NCI-H2081 treated with DMSO at 0.1 percent for 48 hours (cell line): ENCODE data around the gene MALT1.
"Not testable (repeated sequence)": the region's sequence is repeated elsewhere in the genome, so short reads cannot be mapped to it uniquely, and the experiment has no call there.

Experiments used
- DNase-seq: peaks from one replicate; lab custom pipeline; 2025; lab: John Stamatoyannopoulos, UW

Gene MALT1

DNA sequence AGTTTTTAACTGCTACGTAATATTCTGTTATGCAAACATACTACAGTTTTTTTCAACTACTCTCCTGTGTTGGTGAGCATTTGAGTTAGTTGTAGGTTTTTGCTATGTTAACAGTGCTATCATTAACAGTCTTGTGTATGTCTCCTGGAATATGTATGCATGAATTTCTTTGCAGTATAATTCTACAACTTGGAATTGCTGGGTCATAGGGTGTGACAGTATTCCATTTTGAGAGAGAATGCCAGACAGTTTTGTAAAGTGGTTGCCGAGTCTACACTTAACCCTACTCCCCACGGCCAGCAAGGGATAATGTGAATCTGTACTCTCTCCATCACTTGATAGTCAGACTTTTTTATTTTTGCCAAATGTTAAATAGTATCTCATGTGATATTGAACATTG is 67.1 kb downstream of the MALT1 start:
- DNase-seq: no peak

DNA sequence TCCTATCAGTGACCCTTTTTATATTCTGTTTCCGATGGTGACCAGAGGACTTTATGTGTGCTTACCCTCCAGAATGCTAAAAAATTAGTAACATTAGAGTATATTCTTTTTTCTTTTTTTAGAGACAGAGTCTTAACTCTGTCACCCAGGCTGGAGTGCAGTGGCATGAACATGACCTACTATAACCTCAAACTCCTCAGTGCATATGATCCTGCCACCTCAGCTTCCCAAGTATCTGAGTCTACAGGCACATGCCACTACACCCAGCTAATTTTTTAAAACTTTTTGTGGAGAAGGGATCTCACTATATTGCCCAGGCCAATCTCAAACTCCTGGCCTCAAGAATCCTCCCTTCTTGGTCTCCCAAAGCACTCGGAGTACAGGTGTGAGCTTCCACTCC is 74.6 kb downstream of the MALT1 start:
- DNase-seq: no peak

DNA sequence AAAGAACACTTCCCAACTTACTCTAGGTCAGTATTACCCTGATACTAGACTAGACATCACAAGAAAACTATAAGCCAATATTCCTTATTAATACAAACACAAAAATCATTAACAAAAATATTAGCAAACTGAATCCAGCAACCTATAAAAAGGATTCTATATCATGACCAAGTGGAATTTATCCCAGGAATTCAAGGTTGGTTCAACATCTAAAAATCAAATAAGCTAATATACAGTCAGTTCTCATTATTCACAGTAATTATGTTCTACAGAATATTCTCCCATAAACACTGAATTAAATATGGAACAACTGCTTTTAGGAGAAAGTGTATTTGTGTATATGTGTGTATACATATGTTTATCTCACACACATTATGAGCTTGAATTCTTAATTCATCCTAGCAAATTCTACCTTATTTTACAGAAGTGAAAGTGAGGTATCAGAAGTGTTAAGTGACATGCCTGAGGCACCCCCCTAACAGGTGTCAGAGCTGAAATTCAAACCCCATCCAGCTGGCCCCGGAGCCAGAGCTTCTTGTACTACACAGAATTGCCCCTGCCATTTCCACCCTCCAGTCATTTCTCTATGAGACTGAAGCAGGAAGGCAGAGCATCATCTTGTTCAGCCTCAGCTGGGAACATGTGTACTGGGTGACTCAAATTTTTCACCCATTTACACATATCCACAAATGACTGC is 77.8 kb downstream of the MALT1 start:
- no peak for DNase-seq

DNA sequence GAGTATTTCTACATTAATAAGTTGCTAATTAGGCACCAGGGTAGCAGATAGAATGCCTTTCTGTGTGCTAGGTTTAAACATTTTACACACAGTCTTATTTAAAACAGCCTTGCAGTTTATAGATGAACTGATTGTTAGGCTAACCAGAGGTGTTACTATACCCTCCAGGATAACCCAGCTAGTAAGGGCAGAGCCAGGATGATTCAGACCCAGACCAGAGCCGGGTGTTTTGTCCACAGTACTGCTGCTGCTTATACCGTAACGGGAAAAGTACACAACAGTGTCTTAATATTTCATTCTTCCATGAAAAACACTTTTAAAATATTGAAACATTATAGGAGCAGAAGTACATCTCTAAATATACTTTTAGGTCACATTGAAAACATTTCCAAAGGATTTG is 82.7 kb downstream of the MALT1 start:
- no peak for DNase-seq

DNA sequence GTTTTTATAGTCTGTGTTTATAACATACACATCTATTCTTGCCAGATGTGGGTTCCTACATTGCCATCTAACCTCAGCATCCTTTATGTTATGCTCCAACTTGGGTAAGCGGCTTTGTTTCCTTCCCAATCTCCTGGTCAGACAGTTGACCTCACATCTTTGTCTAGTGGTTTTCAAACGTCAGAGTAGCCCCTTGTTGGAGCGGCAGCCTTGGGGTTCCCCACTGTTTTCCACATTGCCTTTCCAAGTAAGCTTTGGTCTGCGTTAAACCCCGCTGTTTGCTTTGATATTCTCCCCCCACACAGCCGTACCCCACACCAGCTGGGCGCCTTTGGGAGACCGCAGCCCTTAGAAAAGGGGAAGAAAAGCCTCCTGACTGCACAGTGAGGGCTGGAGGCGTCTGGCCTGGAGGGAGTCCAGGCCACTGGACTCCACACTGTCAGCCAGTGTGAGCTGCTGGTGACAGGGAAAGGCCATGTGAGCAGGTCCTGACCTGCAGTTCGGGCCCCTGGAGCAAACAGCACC is 83.3 kb downstream of the MALT1 start:
- no peak for DNase-seq

DNA sequence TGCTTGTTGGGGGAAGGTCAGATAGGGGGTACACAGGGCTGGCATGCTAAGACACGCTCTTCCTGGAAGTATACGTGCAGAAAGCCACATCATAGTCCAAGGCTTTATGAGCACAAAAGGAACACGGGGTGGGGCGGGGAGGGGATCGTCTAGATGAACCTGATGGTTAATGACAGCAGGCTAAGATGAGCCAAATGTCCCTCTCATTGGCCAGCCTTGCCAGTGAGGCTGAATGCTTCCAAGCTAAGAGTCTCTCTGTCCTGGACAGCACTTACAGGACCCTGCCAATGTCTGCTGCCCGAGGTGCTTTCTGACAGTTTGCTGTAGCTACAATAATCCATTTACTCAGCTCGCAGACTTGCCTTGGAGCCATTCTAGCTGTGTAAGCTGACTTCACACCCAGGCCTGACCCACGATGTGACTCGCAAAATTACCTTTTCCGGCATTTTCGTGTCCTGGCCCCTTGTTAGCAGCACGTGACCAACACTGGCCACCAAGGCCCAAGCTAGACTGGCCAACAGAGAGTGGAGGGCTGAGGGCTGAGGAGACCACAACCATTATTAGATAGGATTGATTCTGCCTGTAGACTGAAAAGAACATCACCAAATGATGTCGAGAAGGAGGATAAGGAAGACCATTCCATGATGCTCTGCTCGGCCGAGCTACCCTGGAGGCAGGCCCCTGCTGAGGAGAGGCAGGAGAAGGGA is 84.2 kb downstream of the MALT1 start:
- no peak for DNase-seq

DNA sequence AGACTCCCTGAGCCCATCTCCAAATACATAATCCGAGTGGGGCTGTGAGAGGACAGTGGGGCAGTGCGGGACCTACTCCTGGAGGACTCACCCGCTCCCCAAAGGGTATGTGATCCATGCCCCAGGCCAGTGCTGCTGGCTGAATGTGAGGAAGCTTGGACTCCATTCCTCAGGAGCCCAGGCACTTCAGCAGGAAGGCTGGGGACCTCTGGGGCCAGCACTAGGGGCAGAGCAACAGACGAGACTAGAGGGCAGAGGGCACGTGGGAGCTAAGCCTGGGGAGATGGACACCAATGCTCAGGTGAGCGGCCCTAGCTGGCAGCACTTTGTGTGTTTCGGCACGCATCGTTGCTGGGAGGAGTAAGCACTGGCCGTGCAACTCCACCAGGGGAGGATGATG is 84.9 kb downstream of the MALT1 start:
- DNase-seq: no peak

DNA sequence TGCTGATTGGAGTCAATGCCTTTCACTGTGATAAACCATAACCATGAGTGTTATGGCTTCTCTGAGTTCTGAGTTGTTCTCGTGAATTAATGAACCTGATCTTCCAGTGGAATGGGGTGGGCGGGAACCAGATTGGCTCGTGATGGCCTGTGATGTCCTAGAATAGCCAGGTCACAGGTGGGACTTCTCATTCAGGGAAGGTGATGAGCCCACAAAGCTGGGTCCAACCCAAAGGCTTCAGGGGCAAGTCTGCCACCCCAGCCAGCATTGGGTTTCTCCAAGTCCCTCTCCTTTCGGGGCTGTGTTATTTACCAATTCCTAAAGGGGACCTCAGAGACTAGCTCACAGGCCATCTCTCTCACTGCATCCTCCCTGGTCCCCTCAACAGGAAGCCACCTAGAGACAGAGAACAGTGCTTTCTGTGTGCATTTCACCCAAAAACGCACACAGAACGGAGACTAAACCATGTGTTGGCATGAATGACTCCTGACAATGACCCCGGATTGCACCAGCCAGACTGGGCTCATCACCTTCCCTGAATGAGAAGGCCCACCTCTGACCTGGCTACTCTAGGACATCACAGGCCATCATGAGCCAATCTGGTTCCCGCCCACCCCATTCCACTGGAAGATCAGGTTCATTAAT is 85.5 kb downstream of the MALT1 start:
- no peak for DNase-seq

DNA sequence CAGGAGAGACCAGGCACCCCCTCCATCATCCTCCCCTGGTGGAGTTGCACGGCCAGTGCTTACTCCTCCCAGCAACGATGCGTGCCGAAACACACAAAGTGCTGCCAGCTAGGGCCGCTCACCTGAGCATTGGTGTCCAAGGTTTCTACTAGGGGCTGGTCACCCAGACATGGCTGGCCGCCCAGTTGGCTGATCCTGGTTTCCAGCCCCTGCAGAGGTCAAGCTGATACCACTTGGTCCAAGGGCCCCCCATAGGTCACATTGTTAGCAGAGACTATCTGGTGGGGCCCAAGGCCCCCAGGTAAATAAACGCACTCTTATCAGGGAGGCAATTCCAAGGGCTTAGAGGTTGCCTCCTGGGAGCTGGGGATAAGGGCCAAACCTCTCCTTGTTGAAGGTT is 86.1 kb downstream of the MALT1 start:
- DNase-seq: not testable (repeated sequence)

DNA sequence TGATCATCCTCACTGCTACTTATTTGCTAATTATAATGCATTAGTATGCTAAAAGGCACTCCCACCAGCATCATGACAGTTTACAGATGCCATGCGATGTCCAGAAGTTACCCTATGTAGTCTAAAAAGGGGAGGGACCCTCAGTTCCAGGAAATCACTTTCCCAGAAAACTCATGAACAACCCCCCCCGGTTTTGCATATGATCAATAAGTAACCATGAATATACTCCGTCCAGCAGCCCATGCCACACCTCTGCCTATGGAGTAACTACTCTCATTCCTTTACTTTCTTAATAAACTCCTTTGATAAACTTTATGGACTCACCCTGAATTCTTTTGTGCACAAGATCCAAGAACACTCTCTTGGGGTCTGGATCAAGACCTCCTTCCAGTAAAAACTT is 86.8 kb downstream of the MALT1 start:
- no peak for DNase-seq

DNA sequence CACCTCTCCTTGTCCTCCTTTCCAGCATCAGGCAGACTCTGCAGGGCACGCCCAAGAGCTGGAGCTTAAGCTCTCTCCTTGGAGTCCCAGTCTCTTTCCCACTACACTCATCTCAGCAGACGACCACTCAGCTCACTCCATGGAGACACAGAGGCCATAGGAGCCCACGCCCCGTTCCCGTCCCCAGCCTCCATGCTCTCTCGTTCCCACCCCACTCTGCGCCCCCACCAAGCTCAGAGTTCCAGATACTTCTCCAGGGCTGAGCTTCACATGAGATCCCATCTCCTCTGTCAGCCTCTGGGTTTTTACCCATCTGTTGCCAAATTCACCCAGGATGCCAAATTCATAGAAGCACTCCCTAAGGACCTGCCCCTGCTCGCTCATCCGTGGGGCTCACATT is 87.3 kb downstream of the MALT1 start:
- no peak for DNase-seq

DNA sequence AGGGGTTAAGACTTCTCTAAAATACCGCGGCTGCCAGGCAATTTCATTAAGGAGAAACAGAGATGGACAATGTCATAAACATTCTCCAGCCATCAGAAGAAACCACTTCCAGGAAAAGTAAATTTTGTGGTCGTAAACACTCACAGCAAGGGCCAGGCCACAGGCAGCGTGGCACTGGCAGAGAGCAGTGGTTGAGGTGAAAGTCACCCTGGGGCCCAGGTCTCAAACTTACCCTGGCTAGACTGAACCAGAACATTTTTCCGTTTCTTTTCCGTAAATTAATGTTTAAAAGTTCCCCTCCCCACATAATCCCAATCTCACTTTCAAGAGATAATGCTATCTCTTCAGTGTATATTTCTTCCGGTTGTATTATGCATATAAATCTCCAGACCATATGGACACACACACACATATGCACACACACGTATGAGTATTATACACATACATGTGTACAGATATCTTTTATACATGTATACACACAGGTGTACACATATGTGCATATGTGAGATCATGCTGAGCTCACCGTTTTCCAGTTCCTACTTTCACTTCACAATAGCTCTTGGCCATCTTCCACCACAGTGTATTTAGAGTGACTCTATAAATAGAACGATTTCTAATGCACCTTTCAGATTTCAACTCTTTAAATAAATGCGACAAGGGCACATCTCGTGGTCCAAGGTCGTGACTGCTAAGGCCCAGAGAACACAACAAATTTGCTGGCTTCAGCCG is 90.1 kb downstream of the MALT1 start:
- DNase-seq: no peak

DNA sequence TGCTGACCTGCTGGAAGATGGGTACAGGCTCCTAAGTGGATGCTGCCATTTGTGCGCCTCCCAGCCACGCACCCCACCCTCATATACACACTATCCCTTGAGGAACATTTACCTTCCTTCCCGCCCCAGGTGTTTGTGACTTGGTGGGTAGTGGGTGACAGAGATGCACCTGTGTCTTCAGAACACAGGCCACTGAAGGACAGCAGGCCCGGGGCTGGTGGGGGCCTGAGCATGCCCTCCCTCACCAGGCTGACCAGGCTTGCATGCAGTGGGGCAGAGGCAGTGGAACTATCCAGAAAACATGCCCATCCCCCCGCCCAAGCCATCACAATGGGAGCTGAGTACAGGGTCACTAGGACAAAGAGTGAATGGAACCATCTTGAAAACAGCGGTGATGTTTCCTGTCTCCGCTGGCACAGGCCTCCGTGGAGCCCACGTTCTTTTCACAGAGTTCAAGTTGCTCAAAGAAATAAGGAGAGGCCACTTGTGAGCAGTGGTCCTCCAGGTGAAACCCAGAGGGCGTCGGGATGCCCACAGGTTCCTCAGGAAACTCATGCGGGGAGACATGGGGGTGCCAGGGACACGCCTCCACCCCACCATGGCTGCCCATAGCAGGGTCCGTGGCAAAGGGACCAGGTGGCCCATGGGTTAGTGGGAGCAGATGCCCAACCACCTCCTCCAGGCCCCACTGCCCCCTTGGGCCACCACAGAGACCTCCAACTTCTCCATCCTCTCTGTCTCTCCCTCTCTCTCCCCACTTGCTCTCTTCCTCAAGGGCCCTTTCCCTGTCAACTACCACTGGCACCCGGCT is 90.9 kb downstream of the MALT1 start:
- DNase-seq: no peak

DNA sequence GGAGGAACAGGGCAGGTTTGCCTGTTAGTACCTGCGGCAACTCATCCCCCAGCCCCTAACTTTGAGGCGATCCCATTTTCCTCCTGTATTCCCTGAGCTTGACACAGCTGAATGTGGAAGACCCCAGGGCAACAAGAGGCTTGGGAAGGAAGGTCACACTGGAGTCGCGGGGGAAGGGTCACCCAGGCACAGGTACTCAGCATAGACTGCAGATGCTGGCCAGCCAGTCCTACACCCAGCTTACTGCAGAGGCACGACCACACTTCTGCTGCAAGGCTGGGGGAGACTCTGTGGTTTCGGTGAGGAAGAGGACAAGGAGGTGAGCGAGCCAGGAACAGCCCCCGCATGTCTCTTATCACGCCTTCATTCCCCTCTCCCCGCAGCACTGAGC is 91.5 kb downstream of the MALT1 start:
- DNase-seq: no peak

DNA sequence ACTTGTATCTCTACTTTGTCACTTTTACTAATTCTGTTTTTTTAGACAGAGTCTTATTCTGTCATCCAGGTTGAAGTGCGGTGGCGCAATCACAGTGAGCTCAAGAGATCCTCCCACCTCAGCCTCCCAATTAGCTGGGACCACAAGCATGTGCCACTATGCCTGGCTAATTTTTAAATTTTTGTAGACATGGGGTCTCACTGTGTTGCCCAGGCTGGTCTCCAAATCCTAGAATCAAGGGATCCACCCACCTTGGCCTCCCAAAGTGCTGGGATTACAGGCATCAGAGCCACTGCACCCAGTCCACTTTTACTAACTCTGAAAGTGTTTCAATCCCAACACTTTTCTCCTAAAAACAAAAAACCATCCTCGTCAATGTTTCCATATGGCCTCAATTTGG is 94.9 kb downstream of the MALT1 start:
- no peak for DNase-seq

DNA sequence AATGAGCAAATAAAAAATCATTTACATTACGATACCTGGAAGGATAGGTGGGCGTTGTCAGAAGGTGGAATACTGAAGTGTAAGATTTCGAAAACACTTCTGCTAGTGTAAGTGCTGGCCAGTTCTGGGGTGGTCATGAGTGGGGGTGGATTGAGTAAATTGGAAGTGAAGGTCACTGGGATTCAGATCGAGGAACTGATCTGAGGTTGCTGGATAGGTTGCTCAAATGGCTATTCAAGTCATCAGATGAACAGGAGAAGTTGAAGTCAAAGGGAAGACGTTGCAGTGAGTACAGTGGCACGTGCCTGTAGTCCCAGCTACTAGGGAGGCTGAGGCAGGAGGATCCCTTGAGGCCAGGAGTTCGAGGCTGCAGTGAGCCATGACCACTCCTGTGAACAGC is 95.7 kb downstream of the MALT1 start:
- DNase-seq: no peak

DNA sequence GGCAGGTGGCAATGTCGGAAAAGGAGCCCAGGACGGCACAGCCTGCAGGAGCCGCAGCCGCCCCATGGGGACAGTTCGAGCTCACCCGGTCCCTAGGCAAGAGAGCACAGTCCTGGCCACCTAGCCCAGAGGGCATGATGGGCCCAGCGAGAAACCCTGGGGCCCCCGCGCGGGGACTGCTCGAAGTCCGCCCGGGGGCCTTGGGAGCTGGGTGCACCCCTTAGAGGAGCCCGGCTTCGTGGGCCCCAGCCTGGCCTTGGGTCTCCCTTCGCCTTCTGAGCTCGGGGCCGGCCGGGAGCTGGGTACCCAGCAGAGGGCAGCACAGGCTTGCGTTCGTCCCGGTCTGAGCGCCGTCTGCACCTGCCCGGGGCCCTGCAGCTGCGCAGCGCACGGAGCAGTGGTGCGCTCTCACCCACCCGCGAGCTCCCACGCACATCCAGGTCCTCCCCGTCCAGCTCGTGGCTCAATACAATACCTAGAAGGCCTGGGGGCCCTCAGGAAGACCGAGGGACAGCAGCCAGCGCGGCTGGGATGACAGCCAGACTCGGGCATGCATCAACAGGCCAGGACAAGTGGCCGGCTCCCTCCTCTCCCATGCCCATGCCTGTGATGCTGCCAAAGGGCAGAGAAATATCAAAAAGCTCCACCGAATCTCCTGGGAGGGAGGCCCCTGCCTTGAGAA is 97.2 kb downstream of the MALT1 start:
- DNase-seq: no peak

DNA sequence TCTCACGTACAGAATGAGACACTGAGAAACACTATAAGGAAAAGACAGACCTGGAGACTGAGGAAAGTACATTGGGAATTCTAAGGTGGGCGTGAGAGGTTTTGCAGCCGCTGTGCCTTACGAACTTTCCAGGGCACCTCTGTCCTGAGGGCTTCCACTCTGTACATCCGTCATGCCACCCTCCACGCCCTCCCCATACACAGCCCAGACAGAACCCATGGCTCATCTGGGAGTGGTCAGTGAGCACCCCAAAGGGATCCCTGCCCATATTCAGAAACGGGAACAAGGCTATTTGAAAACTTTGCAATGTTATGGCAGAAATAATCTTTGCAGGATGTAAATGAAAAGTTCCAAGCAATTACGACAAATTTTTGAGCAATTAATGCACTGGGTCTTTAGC is 98.1 kb downstream of the MALT1 start:
- DNase-seq: no peak

DNA sequence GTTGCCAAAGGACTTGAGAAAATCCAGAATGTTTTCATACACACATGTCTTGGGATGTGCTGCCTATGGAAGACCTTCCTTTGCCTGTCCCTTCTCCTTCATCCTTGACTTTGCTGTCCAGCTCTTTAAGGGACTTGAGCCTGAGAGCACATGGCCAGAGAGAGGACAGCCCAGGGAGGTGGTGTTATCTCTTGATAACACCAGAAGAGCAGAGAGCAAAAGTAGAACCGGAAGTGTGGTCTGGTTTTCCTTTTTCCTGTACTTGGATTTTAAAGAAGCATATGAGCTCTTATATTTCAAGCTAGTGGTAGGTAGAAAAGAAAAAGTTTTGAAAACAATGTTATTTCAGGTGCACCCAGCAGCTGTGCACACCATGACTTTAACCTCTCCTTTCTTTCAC is 99.3 kb downstream of the MALT1 start:
- no peak for DNase-seq

DNA sequence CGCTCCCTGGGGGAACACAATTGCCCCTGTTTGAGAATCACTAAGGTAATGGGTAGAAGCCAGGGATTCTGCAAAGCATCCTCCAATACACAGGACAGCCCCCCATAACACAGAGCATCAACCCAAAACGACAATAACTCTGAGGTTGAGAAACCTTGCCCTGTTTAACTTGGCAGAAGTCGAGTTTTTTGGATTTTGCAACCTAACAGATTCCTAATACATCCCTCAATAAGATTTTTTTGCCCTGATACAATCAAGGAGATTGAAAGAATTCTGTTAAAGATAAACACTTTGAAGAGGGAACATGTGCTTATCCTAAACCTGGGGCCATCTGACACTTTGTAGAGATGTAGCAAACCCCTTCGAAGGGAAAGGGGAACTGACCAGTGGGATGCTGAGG is 100.9 kb downstream of the MALT1 start:
- DNase-seq: no peak

DNA sequence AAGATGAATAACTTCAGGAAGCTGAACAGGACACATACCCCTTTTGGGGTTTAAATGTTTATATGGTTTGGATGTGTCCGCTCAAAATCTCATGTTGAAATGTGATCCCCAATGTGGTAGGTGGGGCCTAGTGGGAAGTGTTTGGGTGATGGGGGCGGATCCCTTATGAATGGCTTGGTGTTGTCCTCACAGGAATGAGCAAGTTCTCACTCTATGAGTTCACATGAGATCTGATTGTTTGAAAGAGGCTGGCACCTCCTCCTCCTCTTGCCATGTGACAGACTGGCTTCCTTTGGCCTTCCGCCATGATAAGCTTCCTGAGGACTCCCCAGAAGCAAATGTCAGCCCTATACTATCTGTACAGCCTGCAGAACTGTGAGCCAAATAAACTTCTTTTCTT is 104.8 kb downstream of the MALT1 start:
- DNase-seq: no peak
